Activated T-cell treated with anti-CD3 and anti-CD28 coated beads, Interleukin-2, amount 50 U/mL, for 48 hours (primary cell): ENCODE measurements around the gene PLD1.
"Not testable (repeated sequence)": the region's sequence is repeated elsewhere in the genome, so short reads cannot be mapped to it uniquely, and the experiment has no call there.

Experiments used
- DNase-seq, 2 experiments: peaks; one replicate each; pipeline ENCODE4 v3.0.0-alpha.2; 2020

Gene PLD1

DNA sequence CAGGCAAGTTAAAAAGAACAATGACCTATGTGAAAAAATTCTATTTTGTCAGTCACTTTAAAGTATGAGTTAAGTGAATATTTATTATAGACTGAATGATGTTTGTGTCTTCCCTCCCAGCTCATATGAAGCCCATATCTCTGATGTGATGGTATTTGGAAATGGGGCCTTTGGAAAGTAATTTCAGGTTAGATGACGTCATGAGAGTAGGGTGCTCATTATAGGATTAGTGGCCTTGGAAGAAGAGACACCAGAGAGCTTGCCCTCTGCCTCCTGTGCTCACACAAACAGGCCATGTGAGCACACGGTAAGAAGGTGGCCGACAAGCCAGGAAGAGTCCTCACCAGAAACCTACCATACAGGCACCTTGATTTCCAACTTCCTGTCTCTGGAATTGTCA lies 211.3 kb downstream of the PLD1 start:
- DNase-seq = no peak

- no peak for DNase-seq
Measured at GRCh38 chr3:171592786-171593185, 217.5 kb downstream of the PLD1 start.

- no peak for DNase-seq
Measured at GRCh38 chr3:171591070-171591469, 219.2 kb downstream of the PLD1 start.

GRCh38 chr3:171586274-171586673 lies 224.0 kb downstream of the PLD1 start:
- DNase-seq = no peak

GRCh38 chr3:171585039-171585438 lies 225.2 kb downstream of the PLD1 start:
- no peak for DNase-seq

- no peak for DNase-seq
Measured at GRCh38 chr3:171584100-171584499, 226.2 kb downstream of the PLD1 start.

GRCh38 chr3:171574556-171575240 lies 235.6 kb downstream of the PLD1 start:
- no peak for DNase-seq

DNA sequence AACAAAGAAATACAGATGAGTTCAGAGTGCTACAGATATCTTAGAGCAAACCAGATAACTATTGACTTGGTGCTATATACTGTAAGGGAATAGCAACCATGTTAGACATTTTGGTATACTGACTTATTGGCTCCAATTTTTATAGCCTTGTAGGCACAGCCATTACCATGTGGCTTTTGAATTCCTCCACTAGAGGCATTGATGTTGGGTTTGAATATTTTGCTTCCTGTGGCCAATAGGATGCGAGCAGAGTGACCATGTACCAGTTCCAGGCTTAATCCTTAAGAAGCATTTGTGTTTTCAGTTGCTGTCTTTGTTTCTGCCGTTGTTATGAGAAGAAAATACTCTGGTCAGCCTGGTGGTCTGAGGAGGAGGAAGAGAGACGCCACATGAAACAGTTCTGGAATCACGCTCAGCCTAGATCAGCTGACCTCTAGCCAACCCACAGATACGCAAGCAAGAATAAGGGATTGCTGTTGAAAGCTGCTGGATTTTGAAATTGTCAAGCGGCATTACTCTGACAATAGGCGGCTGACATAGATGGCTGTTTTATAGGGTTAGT lies 240.6 kb downstream of the PLD1 start:
- no peak for DNase-seq

GRCh38 chr3:171568766-171569165 lies 241.5 kb downstream of the PLD1 start:
- no peak for DNase-seq

GRCh38 chr3:171566803-171567422 lies 243.4 kb downstream of the PLD1 start:
- DNase-seq = no peak

GRCh38 chr3:171565481-171566058 lies 244.7 kb downstream of the PLD1 start:
- no peak for DNase-seq

DNA sequence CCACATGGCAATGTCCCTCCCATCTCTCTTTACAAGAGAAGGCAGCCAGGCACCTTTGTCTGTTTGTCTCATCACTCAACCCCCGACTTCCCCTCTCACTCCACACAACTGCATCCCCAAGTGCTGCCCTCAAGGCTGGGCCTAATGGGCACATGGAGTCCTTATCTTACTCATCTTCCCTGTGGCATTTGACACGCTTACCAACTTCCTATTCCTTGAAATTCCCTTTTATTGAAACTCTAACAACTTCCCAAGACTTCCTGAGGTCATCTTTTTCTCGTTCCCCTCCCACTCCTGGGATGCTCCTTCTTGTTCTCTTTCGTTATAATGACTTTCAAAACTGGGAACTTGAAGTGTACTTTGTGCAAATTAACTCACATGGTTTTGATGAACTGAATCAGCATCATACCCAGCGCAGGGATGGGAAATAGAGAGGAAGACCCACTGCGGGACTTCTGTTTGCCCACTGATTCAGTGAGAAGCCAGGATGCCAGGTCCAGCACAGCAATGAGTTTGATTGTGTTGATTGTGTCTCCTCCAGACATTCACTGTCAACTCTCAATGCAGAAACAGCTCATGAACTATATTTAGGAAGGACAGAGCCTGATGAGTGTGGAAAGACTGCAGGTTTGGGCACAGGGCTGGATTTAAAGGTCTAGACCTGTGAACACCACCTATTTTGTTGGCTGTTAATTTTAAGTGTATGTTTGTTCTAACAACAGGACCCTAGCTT lies 245.4 kb downstream of the PLD1 start:
- no peak for DNase-seq

DNA sequence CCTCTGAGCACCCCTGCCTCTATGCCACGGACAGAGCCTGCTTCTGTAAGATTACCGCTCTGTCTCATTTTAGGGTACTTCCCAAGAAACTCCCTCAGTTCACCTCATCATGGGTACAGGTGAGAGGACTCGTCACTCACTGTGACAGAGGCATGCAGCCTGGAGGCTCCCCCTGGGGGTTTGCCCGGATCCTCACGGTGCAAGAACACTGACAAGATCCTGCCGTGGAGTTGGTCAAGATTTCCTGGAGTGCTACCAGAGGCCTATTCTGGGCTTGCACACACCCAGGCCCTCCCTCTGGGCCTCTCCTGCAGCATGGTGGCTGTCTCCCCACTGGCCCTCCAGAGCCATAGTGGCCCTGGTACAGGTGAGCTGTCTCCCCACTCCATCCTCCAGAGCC lies 247.0 kb downstream of the PLD1 start:
- DNase-seq = no peak

DNA sequence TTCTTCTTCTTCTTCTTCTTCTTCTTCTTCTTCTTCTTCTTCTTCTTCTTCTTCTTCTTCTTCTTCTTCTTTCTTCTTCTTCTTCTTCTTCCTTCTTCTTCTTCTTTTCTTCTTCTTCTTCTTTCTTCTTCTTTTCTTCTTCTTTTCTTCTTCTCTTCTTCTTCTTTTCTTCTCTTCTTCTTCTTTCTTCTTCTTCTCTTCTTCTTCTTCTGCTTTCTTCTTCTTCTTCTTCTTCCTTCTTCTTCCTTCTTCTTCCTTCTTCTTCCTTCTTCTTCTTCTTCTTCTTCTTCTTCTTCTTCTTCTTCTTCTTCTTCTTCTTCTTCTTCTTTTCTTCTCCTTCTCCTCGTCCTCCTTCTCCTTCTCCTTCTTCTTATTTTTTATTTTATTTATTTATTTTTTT lies 247.8 kb downstream of the PLD1 start:
- not testable (repeated sequence) for DNase-seq

DNA sequence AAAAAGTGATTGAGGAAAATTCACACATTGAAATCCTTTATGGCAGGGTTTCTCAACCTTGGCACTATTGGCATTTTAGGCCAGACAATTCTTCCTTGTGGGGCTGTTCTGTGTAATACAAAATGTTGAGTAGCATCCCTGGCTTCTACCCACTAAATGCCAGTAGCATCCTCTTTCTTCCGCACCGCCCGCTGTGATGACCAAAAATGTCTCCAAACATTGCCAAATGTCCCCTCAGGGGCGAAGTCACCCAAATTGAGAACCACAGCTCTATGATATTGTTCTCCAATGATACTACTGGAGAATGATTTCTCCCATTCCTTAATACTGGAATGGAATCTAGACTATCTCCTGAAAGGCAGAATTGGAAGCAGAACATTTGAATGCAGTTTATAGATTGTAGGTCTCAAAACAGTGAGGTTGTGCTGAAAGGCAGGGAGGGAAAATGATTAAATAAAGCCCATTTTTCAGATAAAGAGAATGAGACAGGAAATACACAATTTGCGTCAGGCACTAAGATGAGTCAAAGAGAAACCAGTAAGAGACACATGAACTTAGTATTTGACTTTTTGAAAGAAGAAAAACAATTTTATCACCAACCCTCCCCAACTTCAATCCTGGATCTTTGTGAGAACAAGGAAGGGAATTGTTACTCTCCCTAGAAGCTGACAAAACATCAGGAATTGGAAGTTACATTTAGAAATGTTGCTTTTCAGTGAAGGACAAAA lies 248.5 kb downstream of the PLD1 start:
- no peak for DNase-seq

GRCh38 chr3:171559586-171559985 lies 250.7 kb downstream of the PLD1 start:
- DNase-seq = no peak

DNA sequence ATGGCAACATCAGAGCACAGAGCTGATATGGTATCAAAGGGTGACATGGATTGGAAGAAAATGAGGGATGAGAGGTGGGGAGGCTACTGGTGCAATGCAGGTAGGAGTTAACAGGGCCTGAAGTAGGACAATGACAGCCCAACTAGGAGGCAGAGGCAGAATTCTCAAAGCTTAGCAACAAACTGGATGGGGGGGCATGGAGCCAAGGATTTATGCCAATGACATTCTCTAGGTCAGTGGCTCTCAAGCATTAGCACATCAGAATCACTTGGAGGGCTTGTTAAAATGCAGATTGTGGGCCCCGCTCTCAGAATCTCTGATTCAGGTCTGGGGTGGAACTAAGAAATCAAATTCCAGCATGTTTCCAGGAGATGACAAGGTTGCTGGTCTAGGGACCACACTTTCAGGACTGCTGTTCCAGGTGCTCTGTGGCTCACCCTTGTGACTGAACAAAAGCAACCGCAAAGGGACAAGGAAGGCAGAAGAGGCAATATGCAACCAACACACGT lies 252.0 kb downstream of the PLD1 start:
- DNase-seq = no peak

GRCh38 chr3:171557173-171557572 lies 253.1 kb downstream of the PLD1 start:
- no peak for DNase-seq

DNA sequence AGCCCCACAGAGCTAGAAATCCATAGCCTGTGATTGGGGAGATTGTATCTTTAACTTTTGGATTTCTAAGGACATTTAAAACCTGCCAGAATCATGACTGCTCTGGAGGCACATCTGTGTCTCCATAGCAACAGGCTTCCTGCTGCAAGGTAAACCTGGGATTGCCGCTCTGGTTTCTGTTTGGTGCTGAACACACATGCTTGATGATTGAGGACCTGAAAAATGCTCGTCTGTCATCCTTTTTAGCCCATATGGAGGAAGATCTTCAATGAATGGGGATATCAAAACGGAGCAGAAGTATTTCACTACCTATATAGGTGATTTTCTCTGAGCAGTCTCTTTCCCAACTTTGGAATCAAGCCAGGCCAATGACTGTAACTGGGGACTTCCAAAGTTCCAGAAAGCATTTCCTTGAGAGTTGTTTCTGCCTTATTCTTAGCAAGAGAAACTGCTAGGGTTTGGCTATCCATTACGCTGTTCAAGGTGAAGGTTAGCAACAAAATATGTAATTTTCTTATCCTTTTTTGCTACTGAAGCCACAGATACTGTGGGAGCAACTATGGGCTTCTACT lies 253.6 kb downstream of the PLD1 start:
- no peak for DNase-seq

GRCh38 chr3:171556148-171556547 lies 254.1 kb downstream of the PLD1 start:
- no peak for DNase-seq

DNA sequence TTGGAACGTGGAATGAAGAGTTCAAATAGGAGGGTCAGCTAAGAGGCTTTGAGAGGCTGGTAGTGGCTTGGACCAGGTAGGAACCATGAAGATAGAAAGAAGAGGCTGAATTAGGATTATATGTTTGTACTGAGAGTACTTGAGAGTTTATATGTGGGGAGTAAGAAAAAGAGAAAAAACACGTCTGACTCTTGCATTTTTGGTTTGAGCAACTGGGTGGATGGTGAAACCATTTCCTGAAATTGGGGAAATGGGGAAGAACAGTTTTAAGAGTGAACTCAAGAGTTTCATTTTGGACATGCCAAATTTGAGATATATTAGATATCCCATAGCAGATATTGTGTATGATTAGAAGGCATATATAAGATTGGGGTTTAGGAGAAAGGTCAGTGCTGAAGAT lies 257.2 kb downstream of the PLD1 start:
- no peak for DNase-seq

GRCh38 chr3:171552531-171552930 lies 257.8 kb downstream of the PLD1 start:
- DNase-seq = no peak
